Transverse colon (tissue), 4 donors: Measurements from ENCODE around the gene WSB1. TPM values are rescaled to one million over a fixed set of nuclear protein-coding genes. Genes with fewer than 3 reads are reported as not detected.

Source experiments
- DNase-seq: peaks from one replicate; pipeline ENCODE4 v3.0.0-alpha.2; 2019
- H3K27ac ChIP-seq, 4 donors: fragments of 200-600 bp; sonication (generic); 2 replicates each; pipeline ENCODE4 v1.5.1; 2016 to 2018; ENCODE audit warnings: inconsistent platforms in 4 of 4
- H3K27me3 ChIP-seq: fragments of 200-600 bp; sonication (generic); 2 replicates; pipeline ENCODE4 v1.5.1; 2017; ENCODE audit warnings: inconsistent platforms
- H3K36me3 ChIP-seq, 4 donors: fragments of 200-600 bp; sonication (generic); 2 replicates each; pipeline ENCODE4 v1.5.1; 2017 to 2019; ENCODE audit warnings: inconsistent platforms in 4 of 4
- H3K4me1 ChIP-seq, 4 donors: fragments of 200-600 bp; sonication (generic); 2 replicates each; pipeline ENCODE4 v1.5.1; 2017 to 2020; ENCODE audit warnings: inconsistent platforms in 4 of 4
- H3K4me3 ChIP-seq, 4 donors: fragments of 200-600 bp; sonication (generic); 1 replicate in 1 of 4; 2 replicates in 3 of 4; pipeline versions ENCODE4 v1.5.1 to v1.6.1; 2017 to 2019; ENCODE audit warnings: inconsistent platforms in 4 of 4
- H3K9me3 ChIP-seq, 2 donors: fragments of 200-600 bp; sonication (generic); 2 replicates each; pipeline ENCODE4 v1.5.1; 2017 to 2019; ENCODE audit warnings: inconsistent platforms in 2 of 2
- EP300 ChIP-seq: sonication (generic); formaldehyde crosslinking; IDR thresholded peaks from one replicate; pipeline ENCODE4 v1.6.1; 2017; ENCODE audit warnings: antibody characterized with exemption, low read depth
- POLR2A ChIP-seq: fragments of 450-650 bp; IDR thresholded peaks from one replicate; pipeline ENCODE4 v1.6.1; 2016; ENCODE audit warnings: antibody characterized with exemption, mild to moderate bottlenecking, moderate library complexity
- POLR2AphosphoS5 ChIP-seq, 3 donors: sonication (generic); formaldehyde crosslinking; IDR thresholded peaks; one replicate each; pipeline ENCODE4 v1.6.1; 2016; ENCODE audit warnings: antibody characterized with exemption in 3 of 3
- WGBS, 2 donors: methylation state at CpG; one replicate each; pipeline ENCODE4 v1.1.5; 2018; ENCODE audit warnings: low coverage in 1 of 2; 5-methylcytosine and 5-hydroxymethylcytosine counted together
- in situ Hi-C, 4 donors: fragments of 200-750 bp; cut with MboI; loops; one replicate each; pipeline versions ENCODE4 v1.15.0 to v1.15.1; 2017; ENCODE audit warnings: low sequenced_read_pairs in 3 of 4, low pct_ligation_motif_present in 1 of 4, low pct_unique_long_range_greater_than_20kb in 1 of 4
- intact Hi-C: fragments of 100-400 bp; cut with DNase I; formaldehyde crosslinking; loops from one replicate; pipeline ENCODE4 v1.15.1; 2023; ENCODE audit warnings: low total_unique reads
- total RNA-seq, 4 donors: library from RNA; depleted of rRNA; stranded (reverse); fragments of >200 nt; gene quantifications; one replicate each; pipeline ENCODE4 v1.1.0, GENCODE V29; 2016
- TF ChIP-seq, protein P1 (sequence below), 5 experiments: fragments of 200-600 bp in 3 of 5; fragments of 450-650 bp in 2 of 5; sonication (generic) in 3 of 5; IDR thresholded peaks; 1 replicate in 2 of 5; 2 replicates in 3 of 5; pipeline ENCODE4 v1.5.1; 2016 to 2017; ENCODE audit warnings: antibody characterized with exemption in 5 of 5, inconsistent platforms in 3 of 5, mild to moderate bottlenecking in 2 of 5, moderate library complexity in 1 of 5

Gene WSB1, protein sequence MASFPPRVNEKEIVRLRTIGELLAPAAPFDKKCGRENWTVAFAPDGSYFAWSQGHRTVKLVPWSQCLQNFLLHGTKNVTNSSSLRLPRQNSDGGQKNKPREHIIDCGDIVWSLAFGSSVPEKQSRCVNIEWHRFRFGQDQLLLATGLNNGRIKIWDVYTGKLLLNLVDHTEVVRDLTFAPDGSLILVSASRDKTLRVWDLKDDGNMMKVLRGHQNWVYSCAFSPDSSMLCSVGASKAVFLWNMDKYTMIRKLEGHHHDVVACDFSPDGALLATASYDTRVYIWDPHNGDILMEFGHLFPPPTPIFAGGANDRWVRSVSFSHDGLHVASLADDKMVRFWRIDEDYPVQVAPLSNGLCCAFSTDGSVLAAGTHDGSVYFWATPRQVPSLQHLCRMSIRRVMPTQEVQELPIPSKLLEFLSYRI
- total RNA-seq, result 100 to 1,000 TPM in 3 of 4 donors, 10 to 100 TPM in 1; 90.4 to 335 (median 261) TPM

DNA sequence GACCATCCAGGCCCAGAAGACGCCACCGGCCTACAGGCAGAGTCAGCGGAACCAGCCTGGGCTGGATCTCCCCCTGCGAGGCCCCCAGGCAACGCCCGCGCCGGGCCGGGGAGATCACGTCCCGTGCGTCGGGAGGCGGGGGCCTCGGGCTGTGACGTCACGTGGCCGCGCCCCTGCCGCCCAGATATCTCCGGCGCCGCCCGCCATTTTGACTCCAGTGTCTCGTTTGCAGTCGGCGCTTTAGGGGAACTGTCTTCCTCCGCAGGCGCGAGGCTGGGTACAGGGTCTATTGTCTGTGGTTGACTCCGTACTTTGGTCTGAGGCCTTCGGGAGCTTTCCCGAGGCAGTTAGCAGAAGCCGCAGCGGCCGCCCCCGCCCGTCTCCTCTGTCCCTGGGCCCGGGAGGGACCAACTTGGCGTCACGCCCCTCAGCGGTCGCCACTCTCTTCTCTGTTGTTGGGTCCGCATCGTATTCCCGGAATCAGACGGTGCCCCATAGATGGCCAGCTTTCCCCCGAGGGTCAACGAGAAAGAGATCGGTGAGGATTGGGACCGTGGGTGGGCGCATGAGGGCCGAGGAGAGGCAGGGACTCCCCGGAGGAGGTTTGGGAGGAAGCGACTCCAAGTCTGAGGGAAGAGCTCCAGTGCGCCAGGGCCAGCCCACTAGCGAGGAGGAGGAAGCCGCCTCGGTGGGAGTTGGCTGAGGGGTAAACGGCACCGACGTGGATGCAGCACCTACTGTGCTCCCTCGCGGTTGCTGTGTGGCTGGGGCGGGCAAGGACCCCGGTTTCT lies at the start of gene WSB1:
TSS of gene WSB1 (plus strand) at position 217 of the 791 bp plus-strand sequence. CDS start at position 499, 282 bp downstream.
- Histone ChIP-seq H3K4me1 (peaks cover 34 to 41% (median 34%) of the 10 kb centered on the region in 4 donors), H3K4me3 (peak within 1 kb of the TSS; percentile 52 to 97 (median 75)), H3K27me3 (no peaks in the 10 kb centered on the region), H3K36me3 (no peaks in the 10 kb centered on the region), H3K9me3 (no peaks in the 10 kb centered on the region), H3K27ac (peak within 1 kb of the TSS; percentile 99 to 100 (median 99))
- in situ Hi-C loops (loop anchor here in 1 of 4 donors (5.0 kb wide), 1 partner anchor 52 kb away; no protein-coding TSS in a partner anchor), intact Hi-C loops (no loop called here)
- DNase-seq, result peak; percentile 94
- WGBS, 2 donors, result 0% methylated on average over 63 of the region's 66 CpGs; no CpG with 5 or more reads in 1 of the 2 donors
- TF ChIP-seq, protein P1, sequence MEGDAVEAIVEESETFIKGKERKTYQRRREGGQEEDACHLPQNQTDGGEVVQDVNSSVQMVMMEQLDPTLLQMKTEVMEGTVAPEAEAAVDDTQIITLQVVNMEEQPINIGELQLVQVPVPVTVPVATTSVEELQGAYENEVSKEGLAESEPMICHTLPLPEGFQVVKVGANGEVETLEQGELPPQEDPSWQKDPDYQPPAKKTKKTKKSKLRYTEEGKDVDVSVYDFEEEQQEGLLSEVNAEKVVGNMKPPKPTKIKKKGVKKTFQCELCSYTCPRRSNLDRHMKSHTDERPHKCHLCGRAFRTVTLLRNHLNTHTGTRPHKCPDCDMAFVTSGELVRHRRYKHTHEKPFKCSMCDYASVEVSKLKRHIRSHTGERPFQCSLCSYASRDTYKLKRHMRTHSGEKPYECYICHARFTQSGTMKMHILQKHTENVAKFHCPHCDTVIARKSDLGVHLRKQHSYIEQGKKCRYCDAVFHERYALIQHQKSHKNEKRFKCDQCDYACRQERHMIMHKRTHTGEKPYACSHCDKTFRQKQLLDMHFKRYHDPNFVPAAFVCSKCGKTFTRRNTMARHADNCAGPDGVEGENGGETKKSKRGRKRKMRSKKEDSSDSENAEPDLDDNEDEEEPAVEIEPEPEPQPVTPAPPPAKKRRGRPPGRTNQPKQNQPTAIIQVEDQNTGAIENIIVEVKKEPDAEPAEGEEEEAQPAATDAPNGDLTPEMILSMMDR (IDR thresholded peaks at IDR 0.05), result no peak
- TF ChIP-seq POLR2AphosphoS5 (IDR thresholded peaks at IDR 0.05) (peak; percentile 99 to 100 (median 99)), EP300 (peak; percentile 57), POLR2A (peak; percentile 99)

DNA sequence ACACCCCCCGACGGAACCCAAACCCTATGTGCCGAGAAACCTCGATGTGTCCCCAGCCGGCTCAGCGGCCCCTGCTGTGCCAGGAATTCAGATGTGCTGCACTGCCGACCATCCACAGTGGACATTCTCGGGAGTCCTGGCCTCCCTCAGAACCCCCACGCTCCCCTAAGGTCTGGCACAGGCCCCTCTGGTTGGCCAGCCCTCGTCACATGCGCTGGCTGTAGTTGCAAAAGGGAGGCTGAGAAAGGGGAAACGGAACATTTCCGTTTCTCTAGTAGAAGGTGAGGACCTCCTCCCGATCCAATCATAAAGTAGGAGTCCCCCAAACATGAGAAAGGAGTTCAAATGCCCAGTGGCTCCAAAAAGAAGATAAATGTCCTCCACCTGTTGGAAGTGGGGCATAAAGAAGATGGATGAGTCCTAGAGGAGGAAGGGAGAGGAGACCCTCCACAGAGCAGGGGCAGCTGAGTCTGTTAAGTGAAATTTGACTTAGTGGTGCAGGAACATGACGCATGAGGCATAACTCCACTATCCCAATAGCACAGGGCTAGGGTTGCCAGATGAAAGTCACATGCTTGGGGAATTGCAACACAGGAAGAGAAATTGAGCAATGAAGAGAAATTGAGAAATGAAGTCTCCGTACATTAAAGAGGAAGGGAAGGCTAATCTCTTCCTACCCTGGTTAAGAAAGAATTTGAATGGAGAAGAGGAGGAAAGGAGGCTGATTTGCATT lies 49.3 kb upstream of the WSB1 start:
- TF ChIP-seq POLR2A, result no peak
- TF ChIP-seq EP300, result peak; percentile 58
- TF ChIP-seq POLR2AphosphoS5 (IDR thresholded peaks at IDR 0.05), result peak; percentile 69 to 76 (median 75)
- TF ChIP-seq, protein P1 (IDR thresholded peaks at IDR 0.05), result no peak
- in situ Hi-C loops (loop anchor here (5.0 to 25.0 kb wide), 5 partner anchors 48 to 368 kb away; partner anchors contain the start of genes KSR1 (in 1 of the 4) and WSB1 (in 1 of the 4)), intact Hi-C loops (loop anchor here (2.0 kb wide), 1 partner anchor 88 kb away; no protein-coding TSS in a partner anchor)
- Histone ChIP-seq H3K4me3 (no peak overlapping the region), H3K36me3 (no peaks in the 10 kb centered on the region), H3K27ac (peak overlapping the region; percentile 80 to 84 (median 82)), H3K9me3 (no peaks in the 10 kb centered on the region), H3K27me3 (no peaks in the 10 kb centered on the region), H3K4me1 (peaks cover 23 to 71% (median 29%) of the 10 kb centered on the region in 4 donors)
- WGBS, 2 donors, result 49 to 68% methylated on average over 2 to 16 of the region's 16 CpGs
- peak; percentile 41 for DNase-seq

DNA sequence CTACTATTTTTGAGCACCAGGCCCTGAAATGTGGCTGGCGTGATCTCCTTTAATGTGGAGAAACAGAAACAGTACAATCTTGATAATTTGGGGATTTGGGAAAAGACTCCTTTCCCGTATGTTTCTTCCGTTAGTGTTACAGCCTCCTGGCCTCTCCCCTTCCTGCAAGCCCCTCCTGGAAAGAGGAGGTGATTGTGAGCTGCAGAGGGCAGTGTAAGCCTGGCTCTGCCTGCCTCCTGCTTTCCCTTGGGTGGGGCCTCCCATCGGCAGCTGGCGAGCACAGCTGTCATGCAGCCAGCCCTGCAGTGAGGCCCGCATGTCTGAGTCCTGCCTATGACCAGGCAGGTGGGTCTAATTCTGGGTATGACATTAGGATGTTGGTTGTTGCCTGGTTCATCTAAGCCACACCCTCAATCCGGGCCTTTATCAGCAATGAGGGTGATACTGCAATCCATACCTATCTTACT lies 48.7 kb upstream of the WSB1 start:
- Histone ChIP-seq H3K4me3 (no peak overlapping the region), H3K9me3 (no peaks in the 10 kb centered on the region), H3K27ac (peak overlapping the region; percentile 80 to 84 (median 82)), H3K36me3 (no peaks in the 10 kb centered on the region), H3K27me3 (no peaks in the 10 kb centered on the region), H3K4me1 (peaks cover 23 to 67% (median 29%) of the 10 kb centered on the region in 4 donors)
- peak; percentile 85 for DNase-seq
- intact Hi-C loops, result loop anchor here (2.0 kb wide), 1 partner anchor 88 kb away; no protein-coding TSS in a partner anchor
- TF ChIP-seq, protein P1 (IDR thresholded peaks at IDR 0.05), result peak; percentile 57 to 86 (median 63)
- TF ChIP-seq EP300 (no peak), POLR2AphosphoS5 (IDR thresholded peaks at IDR 0.05) (peak; percentile 47 to 85 (median 62))
- in situ Hi-C loops, result loop anchor here (5.0 to 25.0 kb wide), 4 partner anchors 87 to 367 kb away; partner anchors contain the start of gene KSR1 (in 1 of the 4)
- 0 to 5% methylated on average over 1 to 7 of the region's 7 CpGs for WGBS, 2 donors
